PFSK-1 (cell line): ENCODE measurements around the gene EXOC6B.

Experiments
- REST ChIP-seq, 2 experiments: IDR thresholded peaks; 2 replicates each; pipeline versions ENCODE4 v1.6.1 to v1.8.0; 2011 to 2012; ENCODE audit warnings: low read depth in 2 of 2, low read length in 2 of 2, control low read depth in 1 of 2, inconsistent platforms in 1 of 2, mild to moderate bottlenecking in 1 of 2, moderate library complexity in 1 of 2; ENCODE audit not compliant: insufficient read depth in 1 of 2
- SIN3A ChIP-seq: IDR thresholded peaks from 2 replicates; pipeline ENCODE4 v1.6.1; 2012; ENCODE audit warnings: mild to moderate bottlenecking, low read length, moderate library complexity, borderline replicate concordance; ENCODE audit not compliant: insufficient read depth

- TF ChIP-seq REST (IDR thresholded peaks at IDR 0.05; ENCODE audit: insufficient read depth in 1 of 2, low read depth in 2 of 2, low read length in 2 of 2) (no peak), SIN3A (no peak)
Observed at GRCh38 chr2:72545790-72546189, 280.0 kb downstream of the EXOC6B start.
